BE2C (cell line): Measurements from ENCODE around the gene UMAD1.

ENCODE experiments used
- DNase-seq: peaks from one replicate; pipeline ENCODE4 v3.0.0-alpha.2; 2020
- H3K27me3 ChIP-seq: fragments of 250-450 bp; sonication (Bioruptor Pico); 2 replicates; pipeline ENCODE4 v1.5.1; 2020; ENCODE audit warnings: mild to moderate bottlenecking
- H3K36me3 ChIP-seq: fragments of 250-450 bp; sonication (Bioruptor Pico); 2 replicates; pipeline ENCODE4 v1.5.1; 2020; ENCODE audit warnings: mild to moderate bottlenecking
- H3K4me1 ChIP-seq: fragments of 250-450 bp; sonication (Bioruptor Pico); 2 replicates; pipeline ENCODE4 v1.5.1; 2020
- H3K4me3 ChIP-seq: 2 replicates; pipeline ENCODE4 v1.5.1; 2011; ENCODE audit warnings: low read depth, low read length
- H3K9me3 ChIP-seq: fragments of 250-450 bp; sonication (Bioruptor Pico); 2 replicates; pipeline ENCODE4 v1.5.1; 2020
- CTCF ChIP-seq: IDR thresholded peaks from 2 replicates; pipeline ENCODE4 v1.5.1; 2012; ENCODE audit warnings: mild to moderate bottlenecking, low read depth, low read length

UMAD1 gene

GRCh38 chr7:7738622-7739021 is 98.1 kb downstream of the UMAD1 start:
- TF ChIP-seq CTCF = no peak
- Histone ChIP-seq H3K36me3 (no peaks in the 10 kb centered on the region), H3K27me3 (no peaks in the 10 kb centered on the region), H3K4me3 (no peak overlapping the region), H3K9me3 (no peaks in the 10 kb centered on the region), H3K4me1 (no peaks in the 10 kb centered on the region; the same call in 1 of the 2 replicates)
- no peak for DNase-seq

DNA sequence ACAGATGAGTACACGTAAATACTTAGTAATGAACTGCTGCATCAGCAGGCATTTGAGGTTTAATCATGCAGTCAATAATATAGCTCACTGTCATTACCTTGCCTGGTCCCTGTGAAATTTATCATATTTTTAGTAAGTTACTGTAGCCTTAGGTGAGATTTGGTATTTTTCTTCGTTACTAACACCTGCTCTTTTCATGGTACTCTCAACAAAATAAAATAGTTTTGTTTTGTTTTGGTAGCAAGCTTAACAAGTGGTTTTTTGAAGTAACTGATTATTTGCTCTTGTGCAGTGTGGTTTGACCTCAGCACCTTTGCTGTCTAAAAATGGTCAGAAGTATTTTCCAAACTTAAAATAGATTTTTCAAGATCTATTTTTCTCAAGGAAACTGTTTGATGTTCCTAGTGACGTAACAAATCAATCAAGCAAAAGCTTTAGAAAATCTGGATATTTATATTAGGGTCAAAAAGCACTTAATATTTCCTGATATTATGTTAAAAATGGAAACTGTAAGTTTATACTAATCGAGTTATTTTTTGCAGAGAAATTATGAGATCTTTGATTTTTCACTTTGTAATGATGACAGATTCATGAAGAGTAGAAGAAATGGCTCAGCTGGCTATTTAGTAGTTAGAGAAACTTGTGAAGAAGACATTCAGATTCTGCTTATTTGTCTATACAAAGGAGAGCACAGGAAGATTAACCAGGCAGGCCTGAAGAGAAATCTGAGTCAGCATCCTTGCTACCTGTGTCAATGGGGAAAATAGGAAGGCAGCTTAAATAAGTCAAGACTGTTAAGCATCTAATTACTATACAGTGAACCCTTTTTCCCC is 98.9 kb downstream of the UMAD1 start:
- Histone ChIP-seq H3K9me3 (no peaks in the 10 kb centered on the region), H3K36me3 (no peaks in the 10 kb centered on the region), H3K4me1 (no peaks in the 10 kb centered on the region; the same call in 1 of the 2 replicates), H3K27me3 (no peaks in the 10 kb centered on the region), H3K4me3 (no peak overlapping the region)
- TF ChIP-seq CTCF = no peak
- no peak for DNase-seq

DNA sequence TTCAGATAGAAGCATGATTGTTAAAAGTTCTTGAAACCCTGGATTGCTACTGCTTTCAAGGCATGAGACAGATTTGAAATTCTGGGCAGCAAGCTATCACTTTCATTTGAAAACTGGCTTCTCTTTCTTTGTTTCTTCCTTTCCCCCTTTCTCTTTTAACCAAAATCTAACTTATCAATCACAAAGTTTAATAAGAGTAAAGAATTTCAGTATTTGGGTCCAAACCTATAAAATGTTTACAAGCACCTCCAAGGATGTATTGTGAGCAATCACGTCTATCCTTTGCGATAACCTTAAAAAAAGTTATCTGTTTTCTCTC is 99.4 kb downstream of the UMAD1 start:
- DNase-seq = no peak
- no peak overlapping the region for H3K4me3 ChIP-seq
- no peaks in the 10 kb centered on the region for H3K36me3 ChIP-seq
- no peaks in the 10 kb centered on the region for H3K27me3 ChIP-seq
- H3K9me3 ChIP-seq = no peaks in the 10 kb centered on the region
- no peaks in the 10 kb centered on the region; the same call in 1 of the 2 replicates for H3K4me1 ChIP-seq
- TF ChIP-seq CTCF = no peak

DNA sequence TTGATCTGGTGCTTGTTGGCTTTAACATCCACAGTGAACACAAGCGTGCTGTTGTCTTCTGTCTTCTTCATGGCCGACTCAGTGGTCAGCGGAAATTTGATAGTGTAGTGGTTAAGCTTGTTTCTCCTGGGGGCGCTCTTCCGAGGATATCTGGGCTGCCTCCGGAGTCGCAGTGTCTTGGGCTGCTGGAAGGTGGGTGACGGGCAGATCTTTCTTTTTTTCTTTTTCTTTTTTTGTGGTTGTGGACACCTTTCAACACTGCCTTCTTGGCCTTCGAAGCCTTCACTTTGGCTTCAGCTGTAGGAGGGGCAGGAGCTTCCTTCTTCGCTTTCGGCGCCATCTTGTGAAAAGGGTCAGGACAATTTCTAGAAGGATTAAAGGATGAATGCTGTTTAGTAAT is 101.7 kb downstream of the UMAD1 start:
- H3K4me1 ChIP-seq = no peaks in the 10 kb centered on the region
- H3K4me3 ChIP-seq = no peak overlapping the region
- H3K27me3 ChIP-seq = no peaks in the 10 kb centered on the region; the same call in 1 of the 2 replicates
- H3K36me3 ChIP-seq = no peaks in the 10 kb centered on the region
- no peaks in the 10 kb centered on the region for H3K9me3 ChIP-seq
- peak; percentile 9 for DNase-seq
- no peak; the same call in 1 of the 2 replicates for TF ChIP-seq CTCF

- no peak for TF ChIP-seq CTCF
- no peak for DNase-seq
- Histone ChIP-seq H3K4me3 (no peak overlapping the region), H3K36me3 (no peaks in the 10 kb centered on the region), H3K4me1 (no peaks in the 10 kb centered on the region), H3K9me3 (no peaks in the 10 kb centered on the region), H3K27me3 (no peaks in the 10 kb centered on the region; the same call in 1 of the 2 replicates)
Measured at GRCh38 chr7:7745258-7745657, 104.7 kb downstream of the UMAD1 start.

GRCh38 chr7:7745966-7746365 is 105.4 kb downstream of the UMAD1 start:
- no peak for TF ChIP-seq CTCF
- H3K4me1 ChIP-seq = no peaks in the 10 kb centered on the region
- H3K4me3 ChIP-seq = no peak overlapping the region
- H3K27me3 ChIP-seq = no peaks in the 10 kb centered on the region; the same call in 1 of the 2 replicates
- H3K36me3 ChIP-seq = no peaks in the 10 kb centered on the region
- no peaks in the 10 kb centered on the region for H3K9me3 ChIP-seq
- no peak for DNase-seq
